22Rv1 (cell line): ENCODE results near the gene DSP.

Source experiments
- H3K27ac ChIP-seq: fragments of 450-650 bp; 2 replicates; pipeline ENCODE4 v1.5.1; 2017
- ZFX ChIP-seq: fragments of 450-650 bp; IDR thresholded peaks from 2 replicates; pipeline ENCODE4 v1.6.1; 2017; ENCODE audit warnings: antibody characterized with exemption, borderline replicate concordance
- TF ChIP-seq, protein P1 (sequence below): fragments of 450-650 bp; IDR thresholded peaks from 2 replicates; pipeline ENCODE4 v1.5.1; 2017; ENCODE audit warnings: mild to moderate bottlenecking

DSP gene

DNA sequence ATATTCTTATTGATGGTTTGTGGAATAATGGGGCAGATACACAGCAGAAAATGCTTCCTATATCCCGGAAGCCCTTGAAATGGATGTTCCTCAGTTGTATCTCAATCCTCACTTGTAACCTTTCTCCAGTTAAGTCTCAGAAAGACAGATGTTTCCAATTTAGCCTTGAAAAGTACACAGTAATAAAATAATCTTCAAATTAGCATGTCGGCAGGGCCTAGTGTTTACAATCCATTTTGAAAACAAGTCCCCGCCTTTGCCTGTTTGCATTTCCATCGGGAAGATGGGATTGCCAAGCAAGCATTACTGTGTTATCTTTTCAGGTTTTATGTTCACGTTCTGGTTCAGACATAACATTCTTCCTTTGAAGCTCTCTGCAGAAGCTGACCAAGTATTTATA is 90.0 kb downstream of the DSP start:
- no peak overlapping the region for H3K27ac ChIP-seq
- TF ChIP-seq ZFX = no peak
- TF ChIP-seq, protein P1, sequence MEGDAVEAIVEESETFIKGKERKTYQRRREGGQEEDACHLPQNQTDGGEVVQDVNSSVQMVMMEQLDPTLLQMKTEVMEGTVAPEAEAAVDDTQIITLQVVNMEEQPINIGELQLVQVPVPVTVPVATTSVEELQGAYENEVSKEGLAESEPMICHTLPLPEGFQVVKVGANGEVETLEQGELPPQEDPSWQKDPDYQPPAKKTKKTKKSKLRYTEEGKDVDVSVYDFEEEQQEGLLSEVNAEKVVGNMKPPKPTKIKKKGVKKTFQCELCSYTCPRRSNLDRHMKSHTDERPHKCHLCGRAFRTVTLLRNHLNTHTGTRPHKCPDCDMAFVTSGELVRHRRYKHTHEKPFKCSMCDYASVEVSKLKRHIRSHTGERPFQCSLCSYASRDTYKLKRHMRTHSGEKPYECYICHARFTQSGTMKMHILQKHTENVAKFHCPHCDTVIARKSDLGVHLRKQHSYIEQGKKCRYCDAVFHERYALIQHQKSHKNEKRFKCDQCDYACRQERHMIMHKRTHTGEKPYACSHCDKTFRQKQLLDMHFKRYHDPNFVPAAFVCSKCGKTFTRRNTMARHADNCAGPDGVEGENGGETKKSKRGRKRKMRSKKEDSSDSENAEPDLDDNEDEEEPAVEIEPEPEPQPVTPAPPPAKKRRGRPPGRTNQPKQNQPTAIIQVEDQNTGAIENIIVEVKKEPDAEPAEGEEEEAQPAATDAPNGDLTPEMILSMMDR = no peak

DNA sequence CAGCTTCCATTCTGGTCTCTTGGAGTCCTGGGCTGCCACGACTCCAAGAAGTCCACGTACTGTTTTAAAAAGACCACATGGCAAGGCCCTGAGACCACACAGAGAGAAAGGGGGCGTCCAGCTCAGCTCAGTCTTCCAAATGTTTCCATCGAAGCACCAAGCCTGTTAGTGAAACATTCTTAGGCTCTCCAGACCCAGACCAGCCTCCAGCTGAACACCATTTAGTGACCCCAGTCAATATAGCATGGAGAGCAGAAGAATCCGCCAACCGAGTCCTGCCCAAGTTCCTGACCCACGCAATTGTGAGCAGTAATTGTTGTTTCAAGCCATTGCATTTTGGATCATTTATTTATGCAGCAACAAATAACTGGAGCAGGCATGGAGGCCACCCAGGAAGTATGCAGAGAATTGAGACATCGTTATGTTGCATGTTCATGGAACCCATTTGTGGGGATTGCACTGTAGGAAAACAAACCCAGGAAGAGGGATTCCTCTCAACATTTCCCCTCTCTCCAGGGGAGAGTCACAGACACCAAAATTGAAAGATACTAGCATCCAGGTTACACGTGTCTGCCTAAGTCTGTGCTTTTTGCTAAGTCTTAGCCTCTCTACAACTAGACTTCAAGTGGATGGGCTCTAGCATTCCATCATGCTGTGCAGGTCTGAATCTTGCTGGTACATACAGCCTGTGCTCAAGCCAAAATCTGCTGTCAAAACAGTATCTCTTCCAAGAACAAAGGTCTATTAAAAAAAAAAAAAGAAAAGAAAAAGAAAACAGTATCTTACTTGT is 91.2 kb downstream of the DSP start:
- TF ChIP-seq ZFX = no peak
- TF ChIP-seq, protein P1 = no peak

DNA sequence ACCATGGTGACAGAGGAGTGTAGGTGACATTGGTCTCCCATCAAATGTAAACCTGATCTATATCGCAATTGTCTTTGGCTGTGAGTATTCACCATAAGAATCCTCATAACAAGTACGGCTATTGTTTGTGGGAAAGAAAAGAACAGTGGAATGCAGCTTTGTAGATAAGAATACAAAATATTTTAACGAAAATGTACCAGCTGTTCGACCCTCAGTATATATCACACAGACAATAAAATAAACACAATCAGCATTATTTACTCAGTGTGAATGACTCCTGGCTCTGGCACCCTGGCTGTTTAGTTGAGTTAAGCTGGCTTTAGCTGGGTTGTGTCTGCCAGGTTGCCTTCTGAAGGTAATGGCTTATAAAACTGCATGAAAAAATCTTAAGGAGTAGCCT is 91.9 kb downstream of the DSP start:
- no peak overlapping the region for H3K27ac ChIP-seq
- TF ChIP-seq ZFX = no peak
- TF ChIP-seq, protein P1 = no peak

More for the DNA sequence above, 91.2 kb downstream of the DSP start:
- no peak overlapping the region for H3K27ac ChIP-seq

DNA sequence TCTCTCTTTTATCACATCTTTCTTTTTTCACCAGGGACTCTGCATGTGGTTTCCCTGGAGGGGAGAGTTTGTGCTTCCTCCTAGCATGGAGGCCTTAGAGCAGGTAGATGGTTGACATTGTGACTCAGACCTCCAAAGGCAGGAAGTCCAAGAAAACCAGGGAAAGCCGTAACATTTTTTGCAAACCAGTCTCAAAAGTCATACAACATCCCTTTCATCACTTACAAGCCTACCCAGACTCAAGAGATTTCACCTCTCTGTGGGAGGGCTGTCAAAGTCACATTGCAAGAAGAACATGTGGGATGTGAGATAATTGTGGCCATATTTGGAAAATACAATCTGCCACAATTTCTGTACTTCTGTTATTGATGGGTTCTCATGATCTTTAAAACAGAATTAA is 94.7 kb downstream of the DSP start:
- no peak for TF ChIP-seq ZFX
- TF ChIP-seq, protein P1 = no peak

More for the DNA sequence above, 94.7 kb downstream of the DSP start:
- H3K27ac ChIP-seq = no peak overlapping the region
